Measurements from ENCODE around the gene HLCS. TPM values are rescaled to one million over a fixed set of nuclear protein-coding genes. Genes with fewer than 3 reads are reported as not detected.

The HLCS gene
- total RNA-seq, 6 experiments from 2014 or later = 12.6 to 19.1 (median 16.0) TPM

GRCh38 chr21:36786186-36786585 lies 180.3 kb downstream of the HLCS start:
- no peak for DNase-seq
- WGBS (ENCODE audit: insufficient coverage, low coverage, low lambda C conversion rate, missing lambda C conversion rate) = 84% methylated on average over 4 of the region's 4 CpGs
- no peak overlapping the region for H3K27ac ChIP-seq
- TF ChIP-seq, protein P1, sequence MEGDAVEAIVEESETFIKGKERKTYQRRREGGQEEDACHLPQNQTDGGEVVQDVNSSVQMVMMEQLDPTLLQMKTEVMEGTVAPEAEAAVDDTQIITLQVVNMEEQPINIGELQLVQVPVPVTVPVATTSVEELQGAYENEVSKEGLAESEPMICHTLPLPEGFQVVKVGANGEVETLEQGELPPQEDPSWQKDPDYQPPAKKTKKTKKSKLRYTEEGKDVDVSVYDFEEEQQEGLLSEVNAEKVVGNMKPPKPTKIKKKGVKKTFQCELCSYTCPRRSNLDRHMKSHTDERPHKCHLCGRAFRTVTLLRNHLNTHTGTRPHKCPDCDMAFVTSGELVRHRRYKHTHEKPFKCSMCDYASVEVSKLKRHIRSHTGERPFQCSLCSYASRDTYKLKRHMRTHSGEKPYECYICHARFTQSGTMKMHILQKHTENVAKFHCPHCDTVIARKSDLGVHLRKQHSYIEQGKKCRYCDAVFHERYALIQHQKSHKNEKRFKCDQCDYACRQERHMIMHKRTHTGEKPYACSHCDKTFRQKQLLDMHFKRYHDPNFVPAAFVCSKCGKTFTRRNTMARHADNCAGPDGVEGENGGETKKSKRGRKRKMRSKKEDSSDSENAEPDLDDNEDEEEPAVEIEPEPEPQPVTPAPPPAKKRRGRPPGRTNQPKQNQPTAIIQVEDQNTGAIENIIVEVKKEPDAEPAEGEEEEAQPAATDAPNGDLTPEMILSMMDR (IDR thresholded peaks at IDR 0.05) = no peak
- TF ChIP-seq POLR2A (IDR thresholded peaks at IDR 0.05) = no peak
- H3K36me3 ChIP-seq = no peaks in the 10 kb centered on the region
- no peaks in the 10 kb centered on the region for H3K27me3 ChIP-seq
- no peaks in the 10 kb centered on the region for H3K9me3 ChIP-seq
- H3K4me3 ChIP-seq = no peak overlapping the region
- no peak for ATAC-seq
- intact Hi-C loops (cut with DNase I) = no loop called here
- no peaks in the 10 kb centered on the region for H3K4me1 ChIP-seq

DNA sequence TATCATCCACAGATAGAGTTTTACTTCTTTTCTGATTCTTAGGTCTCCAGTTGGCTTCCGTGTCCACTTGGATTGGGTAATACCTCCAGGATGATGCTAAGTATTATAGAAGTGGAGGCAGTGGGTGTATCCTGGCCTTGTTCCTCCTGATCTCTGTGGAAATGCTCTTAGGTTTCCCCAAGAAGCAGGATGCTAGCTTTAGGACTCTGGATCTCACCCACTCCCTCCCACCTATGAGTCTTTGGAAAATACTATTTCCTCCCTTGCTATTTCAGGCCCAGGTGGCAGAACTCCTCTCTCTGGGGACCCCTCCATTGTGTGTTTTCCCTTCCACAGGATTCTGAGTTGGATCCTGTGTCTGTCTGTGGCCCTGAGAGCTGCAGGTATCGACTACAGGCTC lies 180.9 kb downstream of the HLCS start:
- Histone ChIP-seq H3K9me3 (no peaks in the 10 kb centered on the region), H3K4me1 (no peaks in the 10 kb centered on the region), H3K27ac (no peak overlapping the region), H3K4me3 (no peak overlapping the region), H3K27me3 (no peaks in the 10 kb centered on the region), H3K36me3 (no peaks in the 10 kb centered on the region)
- ATAC-seq (no peak), DNase-seq (no peak)
- no peak for TF ChIP-seq POLR2A (IDR thresholded peaks at IDR 0.05)
- intact Hi-C loops (cut with DNase I) = no loop called here
- 92% methylated on average over 1 of the region's 2 CpGs for WGBS (ENCODE audit: insufficient coverage, low coverage, low lambda C conversion rate, missing lambda C conversion rate)

DNA sequence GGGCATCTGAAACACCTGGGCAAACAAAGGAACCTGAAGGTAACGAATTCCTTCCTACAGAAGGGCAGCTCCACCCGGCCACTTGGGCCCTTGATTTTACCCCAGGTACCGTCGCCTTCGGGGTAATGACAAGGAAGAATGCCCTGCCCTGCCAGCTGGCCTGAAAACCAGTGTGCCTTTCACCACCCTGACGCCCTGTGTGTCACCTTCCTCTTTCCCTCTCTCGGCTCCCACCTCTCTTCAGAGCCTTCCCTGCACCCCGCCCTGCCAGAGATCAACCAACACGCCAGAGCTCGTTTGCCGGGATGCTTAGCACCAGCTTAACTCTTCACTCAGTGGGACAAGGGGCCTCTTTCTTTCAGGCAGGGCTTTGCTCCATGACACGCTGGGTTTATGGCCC lies 181.5 kb downstream of the HLCS start:
- TF ChIP-seq, protein P1 (IDR thresholded peaks at IDR 0.05) = no peak
- no peak for TF ChIP-seq POLR2A (IDR thresholded peaks at IDR 0.05)
- DNase-seq = no peak
- no peaks in the 10 kb centered on the region for H3K36me3 ChIP-seq
- H3K27ac ChIP-seq = no peak overlapping the region
- ATAC-seq = no peak
- no peak overlapping the region for H3K4me3 ChIP-seq
- WGBS (ENCODE audit: insufficient coverage, low coverage, low lambda C conversion rate, missing lambda C conversion rate) = 92% methylated on average over 9 of the region's 12 CpGs
- H3K27me3 ChIP-seq = no peaks in the 10 kb centered on the region
- H3K9me3 ChIP-seq = no peaks in the 10 kb centered on the region
- no peaks in the 10 kb centered on the region for H3K4me1 ChIP-seq
- intact Hi-C loops (cut with DNase I) = no loop called here

- no peaks in the 10 kb centered on the region for H3K9me3 ChIP-seq
- H3K4me1 ChIP-seq = no peaks in the 10 kb centered on the region
- no peak overlapping the region for H3K27ac ChIP-seq
- TF ChIP-seq, protein P1 (IDR thresholded peaks at IDR 0.05) = no peak
- TF ChIP-seq POLR2A (IDR thresholded peaks at IDR 0.05) = no peak
- intact Hi-C loops (cut with DNase I) = no loop called here
- H3K36me3 ChIP-seq = no peaks in the 10 kb centered on the region
- ATAC-seq (no peak), DNase-seq (no peak)
- H3K4me3 ChIP-seq = no peak overlapping the region
- H3K27me3 ChIP-seq = no peaks in the 10 kb centered on the region
- WGBS (ENCODE audit: insufficient coverage, low coverage, low lambda C conversion rate, missing lambda C conversion rate) = 98% methylated on average over 5 of the region's 8 CpGs
Measured at GRCh38 chr21:36783612-36784374, 182.7 kb downstream of the HLCS start.

DNA sequence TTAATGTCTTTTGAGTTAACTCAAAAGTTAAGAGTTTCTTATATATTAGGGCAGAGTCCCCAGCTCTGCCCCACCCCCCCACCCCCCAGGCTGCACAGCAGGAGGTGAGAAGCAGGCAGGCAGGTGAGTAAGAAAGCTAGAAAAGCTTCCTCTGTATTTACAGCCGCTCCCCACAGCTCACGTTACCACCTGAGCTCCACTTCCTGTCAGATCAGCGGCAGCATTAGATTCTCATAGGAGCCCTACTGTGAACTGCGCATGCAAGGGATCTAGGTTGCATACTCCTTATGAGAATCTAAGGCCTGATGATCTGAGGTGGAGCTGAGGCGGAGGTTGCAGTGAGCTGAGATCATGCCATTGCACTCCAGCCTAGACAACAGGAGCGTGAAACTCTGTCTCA lies 185.6 kb downstream of the HLCS start:
- no peak overlapping the region for H3K4me3 ChIP-seq
- 67% methylated on average over 3 of the region's 6 CpGs for WGBS (ENCODE audit: insufficient coverage, low coverage, low lambda C conversion rate, missing lambda C conversion rate)

More for the DNA sequence above, 185.6 kb downstream of the HLCS start:
- no peak for ATAC-seq
- no peaks in the 10 kb centered on the region for H3K4me1 ChIP-seq
- DNase-seq = peak in 1 of 3 donors; percentile 10
- intact Hi-C loops (cut with DNase I) = no loop called here
- TF ChIP-seq, protein P1 (IDR thresholded peaks at IDR 0.05) = no peak
- no peak for TF ChIP-seq POLR2A (IDR thresholded peaks at IDR 0.05)
- no peaks in the 10 kb centered on the region for H3K36me3 ChIP-seq
- no peaks in the 10 kb centered on the region for H3K27me3 ChIP-seq
- H3K9me3 ChIP-seq = no peaks in the 10 kb centered on the region
- H3K27ac ChIP-seq = no peak overlapping the region

All from right lobe of liver (tissue), 6 donors.